Panc1 (cell line): ENCODE measurements around the gene ABCC1. TPM values are rescaled to one million over a fixed set of nuclear protein-coding genes. Genes with fewer than 3 reads are reported as not detected.
A peak's percentile ranks its signal among the peaks of the same experiment; 100 is the strongest.

ENCODE experiments used
- ATAC-seq: fragments of 200-7000 bp; cut with Tn5 transposase; 2 replicates; pipeline ENCODE4 v1.9.1; 2020; ENCODE audit warnings: mild to moderate bottlenecking, moderate library complexity
- BruUV-seq: library from RNA; stranded (reverse); fragments of 400-500 nt; replicated peaks from 2 replicates; lab custom pipeline; 2021; lab: Mats Ljungman, UMichigan
- CTCF ChIA-PET: fragments of 300-600 bp; sonication (Branson Sonifier 250); formaldehyde crosslinking; loops from one replicate; lab custom pipeline; 2022; ENCODE audit warnings: antibody characterized with exemption; lab: Charles Lee
- POLR2A ChIA-PET: fragments of 300-600 bp; sonication (Branson Sonifier 250); formaldehyde crosslinking; loops from one replicate; lab custom pipeline; 2022; ENCODE audit warnings: antibody characterized with exemption; lab: Charles Lee
- DNase-seq: peaks from one replicate; pipeline ENCODE4 v3.0.0-alpha.2; 2010; ENCODE audit warnings: low read depth, low spot score
- H3K27ac ChIP-seq: 2 replicates; pipeline ENCODE4 v1.5.1; 2011; ENCODE audit warnings: mild to moderate bottlenecking, low read length, inconsistent platforms
- H3K27me3 ChIP-seq: fragments of 200-500 bp; sonication (Bioruptor generic); 2 replicates; pipeline ENCODE4 v1.6.0; 2014; ENCODE audit warnings: low read length, inconsistent platforms; ENCODE audit not compliant: control insufficient read depth, insufficient read depth
- H3K36me3 ChIP-seq: fragments of 200-500 bp; sonication (Bioruptor generic); 2 replicates; pipeline ENCODE4 v1.5.1; 2014; ENCODE audit warnings: inconsistent platforms, mild to moderate bottlenecking, low read length, moderate library complexity; ENCODE audit not compliant: control insufficient read depth, insufficient read depth
- H3K4me1 ChIP-seq: 2 replicates; pipeline ENCODE4 v1.5.1; 2011; ENCODE audit warnings: inconsistent platforms, mild to moderate bottlenecking, low read length, moderate library complexity; ENCODE audit not compliant: control insufficient read depth, insufficient read depth
- H3K4me3 ChIP-seq, 2 experiments: 2 replicates each; pipeline ENCODE4 v1.5.1; 2011 to 2012; ENCODE audit warnings: low read depth in 2 of 2, low read length in 2 of 2, mild to moderate bottlenecking in 2 of 2, inconsistent platforms in 1 of 2, moderate library complexity in 1 of 2
- H3K9me3 ChIP-seq: fragments of 200-500 bp; sonication (Bioruptor generic); 2 replicates; pipeline ENCODE4 v1.5.1; 2014; ENCODE audit warnings: low read depth, mild to moderate bottlenecking, inconsistent platforms, low read length, moderate library complexity; ENCODE audit not compliant: control insufficient read depth, insufficient read depth
- POLR2AphosphoS5 ChIP-seq: IDR thresholded peaks from 2 replicates; pipeline ENCODE4 v1.6.1; 2012; ENCODE audit warnings: mild to moderate bottlenecking, low read depth, low read length, moderate library complexity
- REST ChIP-seq, 2 experiments: IDR thresholded peaks; 2 replicates each; pipeline ENCODE4 v1.6.1; 2011 to 2012; ENCODE audit warnings: low read depth in 2 of 2, control low read depth in 1 of 2, low read length in 1 of 2, mild to moderate bottlenecking in 1 of 2, moderate library complexity in 1 of 2; ENCODE audit not compliant: insufficient read depth in 1 of 2
- SIN3A ChIP-seq: IDR thresholded peaks from 2 replicates; pipeline ENCODE4 v1.6.1; 2012; ENCODE audit warnings: low read depth, mild to moderate bottlenecking, low read length, moderate library complexity, borderline replicate concordance; ENCODE audit not compliant: insufficient read depth
- TCF7L2 ChIP-seq: IDR thresholded peaks from 2 replicates; pipeline ENCODE4 v1.6.1; 2011; ENCODE audit warnings: mild to moderate bottlenecking, low read depth, low read length, inconsistent platforms
- in situ Hi-C: cut with HindIII; loops from 2 replicates; pipeline ENCODE4 v1.10.0; 2016; ENCODE audit warnings: low sequenced_read_pairs, low pct_unique_long_range_greater_than_20kb
- intact Hi-C: fragments of 100-400 bp; cut with micrococcal nuclease; formaldehyde crosslinking; loops from one replicate; pipeline ENCODE4 v1.10.0; 2022; ENCODE audit not compliant: unreplicated experiment
- total RNA-seq: library from RNA; stranded (reverse); gene quantifications from one replicate; pipeline ENCODE4 v1.2.1, GENCODE V29; 2021; ENCODE audit not compliant: unreplicated experiment
- TF ChIP-seq, protein P1 (sequence below): fragments of 450-650 bp; IDR thresholded peaks from 2 replicates; pipeline ENCODE4 v1.5.1; 2017; ENCODE audit warnings: mild to moderate bottlenecking

Gene ABCC1
- total RNA-seq, 1 experiment from 2014 or later: 296 TPM

DNA sequence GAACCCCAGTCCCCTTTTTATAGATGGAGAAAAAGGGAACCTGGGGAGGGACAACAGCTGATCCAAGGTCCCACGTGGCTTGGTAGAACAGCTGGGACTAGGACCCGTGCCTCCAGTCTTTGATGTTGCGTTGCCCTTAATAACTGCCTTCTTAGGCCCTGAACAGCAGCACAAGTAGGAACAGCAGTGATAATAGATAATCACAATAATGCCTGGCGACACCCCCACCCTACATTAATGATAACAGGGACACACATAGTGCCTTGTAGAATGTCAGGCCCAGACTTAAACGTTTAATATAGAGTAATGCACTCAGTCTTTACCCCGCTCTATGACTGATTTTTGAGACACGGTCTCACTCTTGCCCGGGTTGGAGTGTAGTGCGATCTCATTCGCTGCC is 177.5 kb downstream of the ABCC1 start:
- Histone ChIP-seq H3K4me3 (no peak overlapping the region), H3K27me3 (no peaks in the 10 kb centered on the region), H3K4me1 (no peaks in the 10 kb centered on the region), H3K36me3 (peaks cover 31% of the 10 kb centered on the region), H3K9me3 (no peaks in the 10 kb centered on the region), H3K27ac (no peak overlapping the region)
- in situ Hi-C loops: loop anchor here (10.0 kb wide), 1 partner anchor 92 kb away; no protein-coding TSS in a partner anchor
- TF ChIP-seq, protein P1, sequence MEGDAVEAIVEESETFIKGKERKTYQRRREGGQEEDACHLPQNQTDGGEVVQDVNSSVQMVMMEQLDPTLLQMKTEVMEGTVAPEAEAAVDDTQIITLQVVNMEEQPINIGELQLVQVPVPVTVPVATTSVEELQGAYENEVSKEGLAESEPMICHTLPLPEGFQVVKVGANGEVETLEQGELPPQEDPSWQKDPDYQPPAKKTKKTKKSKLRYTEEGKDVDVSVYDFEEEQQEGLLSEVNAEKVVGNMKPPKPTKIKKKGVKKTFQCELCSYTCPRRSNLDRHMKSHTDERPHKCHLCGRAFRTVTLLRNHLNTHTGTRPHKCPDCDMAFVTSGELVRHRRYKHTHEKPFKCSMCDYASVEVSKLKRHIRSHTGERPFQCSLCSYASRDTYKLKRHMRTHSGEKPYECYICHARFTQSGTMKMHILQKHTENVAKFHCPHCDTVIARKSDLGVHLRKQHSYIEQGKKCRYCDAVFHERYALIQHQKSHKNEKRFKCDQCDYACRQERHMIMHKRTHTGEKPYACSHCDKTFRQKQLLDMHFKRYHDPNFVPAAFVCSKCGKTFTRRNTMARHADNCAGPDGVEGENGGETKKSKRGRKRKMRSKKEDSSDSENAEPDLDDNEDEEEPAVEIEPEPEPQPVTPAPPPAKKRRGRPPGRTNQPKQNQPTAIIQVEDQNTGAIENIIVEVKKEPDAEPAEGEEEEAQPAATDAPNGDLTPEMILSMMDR: no peak
- TF ChIP-seq REST (IDR thresholded peaks at IDR 0.05; ENCODE audit: insufficient read depth in 1 of 2, low read depth in 2 of 2, low read length in 1 of 2) (no peak), TCF7L2 (no peak; the same call in 1 of the 2 replicates), POLR2AphosphoS5 (no peak), SIN3A (no peak)
- intact Hi-C loops: loop anchor here (2.0 kb wide), 1 partner anchor 362 kb away; no protein-coding TSS in a partner anchor
- BruUV-seq: TSS peak; percentile 39
- DNase-seq (no peak), ATAC-seq (peak; percentile 16; the same call in 1 of the 2 replicates)
- ChIA-PET POLR2A (no interaction called here), CTCF (no interaction called here)

- ATAC-seq (peak; percentile 88), DNase-seq (peak; percentile 62)
- BruUV-seq: no TSS peak
- no peaks in the 10 kb centered on the region for H3K27me3 ChIP-seq
- TF ChIP-seq REST (IDR thresholded peaks at IDR 0.05; ENCODE audit: insufficient read depth in 1 of 2, low read depth in 2 of 2, low read length in 1 of 2): no peak
- TF ChIP-seq POLR2AphosphoS5: 0 out of 2 replicates have a peak, but pooled peaks have one; percentile 46
- TF ChIP-seq TCF7L2: no peak
- TF ChIP-seq, protein P1: peak; percentile 96
- TF ChIP-seq SIN3A: no peak
- CTCF ChIA-PET: interaction anchor here (0.6 to 0.7 kb wide), 3 partner anchors 107 to 227 kb away, joined by 7 to 17 read pairs (median 11); no protein-coding TSS in a partner anchor
- intact Hi-C loops (loop anchor here (2.0 kb wide), 1 partner anchor 363 kb away; no protein-coding TSS in a partner anchor), in situ Hi-C loops (loop anchor here (10.0 kb wide), 1 partner anchor 93 kb away; no protein-coding TSS in a partner anchor)
- no peaks in the 10 kb centered on the region for H3K4me1 ChIP-seq
- POLR2A ChIA-PET: no interaction called here
- 0 out of 2 replicates have a peak overlapping the region, but pooled peaks have one; percentile 15 for H3K27ac ChIP-seq
- peaks cover 33% of the 10 kb centered on the region for H3K36me3 ChIP-seq
- H3K4me3 ChIP-seq: no peak overlapping the region
- H3K9me3 ChIP-seq: no peaks in the 10 kb centered on the region
Observed at GRCh38 chr16:16127469-16128116, 178.2 kb downstream of the ABCC1 start.
